ENCODE measurements around the gene EPYC.

Gene EPYC

GRCh38 chr12:91004872-91005271 lies at the start of gene EPYC:
EPYC (minus strand) TSS chr12:91004972; CDS start chr12:91002565, 2,407 bp downstream.
- H3K4me1 ChIP-seq (ENCODE audit: insufficient read depth, insufficient read length): no peaks in the 10 kb centered on the region
- H3K4me3 ChIP-seq (ENCODE audit: insufficient read length, low read depth): no peak within 1 kb of the TSS
- TF ChIP-seq SUZ12 (IDR thresholded peaks at IDR 0.05; ENCODE audit: extremely low read depth, insufficient read depth, insufficient read length): no peak
- TF ChIP-seq YY1 (IDR thresholded peaks at IDR 0.05; ENCODE audit: insufficient read depth, insufficient read length): no peak
- no peak for TF ChIP-seq ZNF274 (IDR thresholded peaks at IDR 0.05; ENCODE audit: low read depth, low read length)
- no peak within 1 kb of the TSS for H3K9ac ChIP-seq (ENCODE audit: insufficient read length, low read depth)
- H3K27me3 ChIP-seq (ENCODE audit: insufficient read depth, insufficient read length): no peaks in the 10 kb centered on the region
- DNase-seq (ENCODE audit: low read depth, low spot score): no peak
- no peaks in the 10 kb centered on the region for H3K36me3 ChIP-seq (ENCODE audit: insufficient read depth, insufficient read length, low read length)
- no peaks in the 10 kb centered on the region for H3K9me3 ChIP-seq (ENCODE audit: insufficient read depth, low read length)

- no peak overlapping the region for H3K9ac ChIP-seq (ENCODE audit: insufficient read length, low read depth)
- no peaks in the 10 kb centered on the region for H3K4me1 ChIP-seq (ENCODE audit: insufficient read depth, insufficient read length)
- TF ChIP-seq SUZ12 (IDR thresholded peaks at IDR 0.05; ENCODE audit: extremely low read depth, insufficient read depth, insufficient read length) (no peak), YY1 (IDR thresholded peaks at IDR 0.05; ENCODE audit: insufficient read depth, insufficient read length) (no peak), ZNF274 (IDR thresholded peaks at IDR 0.05; ENCODE audit: low read depth, low read length) (no peak)
- H3K36me3 ChIP-seq (ENCODE audit: insufficient read depth, insufficient read length, low read length): no peaks in the 10 kb centered on the region
- H3K9me3 ChIP-seq (ENCODE audit: insufficient read depth, low read length): no peaks in the 10 kb centered on the region
- H3K4me3 ChIP-seq (ENCODE audit: insufficient read length, low read depth): no peak overlapping the region
- DNase-seq (ENCODE audit: low read depth, low spot score): no peak
- H3K27me3 ChIP-seq (ENCODE audit: insufficient read depth, insufficient read length): no peaks in the 10 kb centered on the region
Measured at GRCh38 chr12:91053951-91054715, 49.4 kb upstream of the EPYC start.

GRCh38 chr12:91052026-91052425 lies 47.3 kb upstream of the EPYC start:
- no peaks in the 10 kb centered on the region for H3K27me3 ChIP-seq (ENCODE audit: insufficient read depth, insufficient read length)
- no peak overlapping the region for H3K9ac ChIP-seq (ENCODE audit: insufficient read length, low read depth)
- no peaks in the 10 kb centered on the region for H3K36me3 ChIP-seq (ENCODE audit: insufficient read depth, insufficient read length, low read length)
- no peak for TF ChIP-seq YY1 (IDR thresholded peaks at IDR 0.05; ENCODE audit: insufficient read depth, insufficient read length)
- no peak for TF ChIP-seq ZNF274 (IDR thresholded peaks at IDR 0.05; ENCODE audit: low read depth, low read length)
- no peak for TF ChIP-seq SUZ12 (IDR thresholded peaks at IDR 0.05; ENCODE audit: extremely low read depth, insufficient read depth, insufficient read length)
- H3K4me3 ChIP-seq (ENCODE audit: insufficient read length, low read depth): no peak overlapping the region
- DNase-seq (ENCODE audit: low read depth, low spot score): no peak
- no peaks in the 10 kb centered on the region for H3K9me3 ChIP-seq (ENCODE audit: insufficient read depth, low read length)
- H3K4me1 ChIP-seq (ENCODE audit: insufficient read depth, insufficient read length): no peaks in the 10 kb centered on the region

- no peaks in the 10 kb centered on the region for H3K4me1 ChIP-seq (ENCODE audit: insufficient read depth, insufficient read length)
- no peaks in the 10 kb centered on the region for H3K36me3 ChIP-seq (ENCODE audit: insufficient read depth, insufficient read length, low read length)
- H3K27me3 ChIP-seq (ENCODE audit: insufficient read depth, insufficient read length): no peaks in the 10 kb centered on the region
- no peak overlapping the region for H3K4me3 ChIP-seq (ENCODE audit: insufficient read length, low read depth)
- no peak overlapping the region for H3K9ac ChIP-seq (ENCODE audit: insufficient read length, low read depth)
- no peak for DNase-seq (ENCODE audit: low read depth, low spot score)
- no peaks in the 10 kb centered on the region for H3K9me3 ChIP-seq (ENCODE audit: insufficient read depth, low read length)
- no peak for TF ChIP-seq SUZ12 (IDR thresholded peaks at IDR 0.05; ENCODE audit: extremely low read depth, insufficient read depth, insufficient read length)
- no peak for TF ChIP-seq YY1 (IDR thresholded peaks at IDR 0.05; ENCODE audit: insufficient read depth, insufficient read length)
- TF ChIP-seq ZNF274 (IDR thresholded peaks at IDR 0.05; ENCODE audit: low read depth, low read length): no peak
Measured at GRCh38 chr12:91044586-91044985, 39.8 kb upstream of the EPYC start.

GRCh38 chr12:91043408-91043807 lies 38.6 kb upstream of the EPYC start:
- H3K4me3 ChIP-seq (ENCODE audit: insufficient read length, low read depth): no peak overlapping the region
- no peak overlapping the region for H3K9ac ChIP-seq (ENCODE audit: insufficient read length, low read depth)
- no peak for DNase-seq (ENCODE audit: low read depth, low spot score)
- H3K9me3 ChIP-seq (ENCODE audit: insufficient read depth, low read length): no peaks in the 10 kb centered on the region
- TF ChIP-seq SUZ12 (IDR thresholded peaks at IDR 0.05; ENCODE audit: extremely low read depth, insufficient read depth, insufficient read length): no peak
- TF ChIP-seq ZNF274 (IDR thresholded peaks at IDR 0.05; ENCODE audit: low read depth, low read length): no peak
- TF ChIP-seq YY1 (IDR thresholded peaks at IDR 0.05; ENCODE audit: insufficient read depth, insufficient read length): no peak
- H3K36me3 ChIP-seq (ENCODE audit: insufficient read depth, insufficient read length, low read length): no peaks in the 10 kb centered on the region
- H3K4me1 ChIP-seq (ENCODE audit: insufficient read depth, insufficient read length): no peaks in the 10 kb centered on the region
- no peaks in the 10 kb centered on the region for H3K27me3 ChIP-seq (ENCODE audit: insufficient read depth, insufficient read length)

GRCh38 chr12:91040096-91040755 lies 35.5 kb upstream of the EPYC start:
- no peak overlapping the region for H3K4me3 ChIP-seq (ENCODE audit: insufficient read length, low read depth)
- no peaks in the 10 kb centered on the region for H3K9me3 ChIP-seq (ENCODE audit: insufficient read depth, low read length)
- H3K4me1 ChIP-seq (ENCODE audit: insufficient read depth, insufficient read length): no peaks in the 10 kb centered on the region
- H3K36me3 ChIP-seq (ENCODE audit: insufficient read depth, insufficient read length, low read length): no peaks in the 10 kb centered on the region
- TF ChIP-seq YY1 (IDR thresholded peaks at IDR 0.05; ENCODE audit: insufficient read depth, insufficient read length): no peak
- no peak for TF ChIP-seq SUZ12 (IDR thresholded peaks at IDR 0.05; ENCODE audit: extremely low read depth, insufficient read depth, insufficient read length)
- no peak for TF ChIP-seq ZNF274 (IDR thresholded peaks at IDR 0.05; ENCODE audit: low read depth, low read length)
- H3K9ac ChIP-seq (ENCODE audit: insufficient read length, low read depth): no peak overlapping the region
- no peak for DNase-seq (ENCODE audit: low read depth, low spot score)
- no peaks in the 10 kb centered on the region for H3K27me3 ChIP-seq (ENCODE audit: insufficient read depth, insufficient read length)

GRCh38 chr12:91037276-91037675 lies 32.5 kb upstream of the EPYC start:
- no peaks in the 10 kb centered on the region for H3K4me1 ChIP-seq (ENCODE audit: insufficient read depth, insufficient read length)
- no peaks in the 10 kb centered on the region for H3K9me3 ChIP-seq (ENCODE audit: insufficient read depth, low read length)
- TF ChIP-seq YY1 (IDR thresholded peaks at IDR 0.05; ENCODE audit: insufficient read depth, insufficient read length) (no peak), SUZ12 (IDR thresholded peaks at IDR 0.05; ENCODE audit: extremely low read depth, insufficient read depth, insufficient read length) (no peak), ZNF274 (IDR thresholded peaks at IDR 0.05; ENCODE audit: low read depth, low read length) (no peak)
- no peaks in the 10 kb centered on the region for H3K36me3 ChIP-seq (ENCODE audit: insufficient read depth, insufficient read length, low read length)
- H3K27me3 ChIP-seq (ENCODE audit: insufficient read depth, insufficient read length): no peaks in the 10 kb centered on the region
- H3K4me3 ChIP-seq (ENCODE audit: insufficient read length, low read depth): no peak overlapping the region
- no peak for DNase-seq (ENCODE audit: low read depth, low spot score)
- H3K9ac ChIP-seq (ENCODE audit: insufficient read length, low read depth): no peak overlapping the region
